HCT116 (cell line): ENCODE measurements around the gene PPAT.

Experiments
- CEBPB ChIP-seq: IDR thresholded peaks from 2 replicates; pipeline ENCODE4 v1.6.1; 2012; ENCODE audit warnings: low read depth
- EZH2 ChIP-seq: fragments of 200-600 bp; sonication (generic); IDR thresholded peaks from 2 replicates; pipeline ENCODE4 v1.6.1; 2017; ENCODE audit warnings: antibody characterized with exemption, mixed run types
- EZH2phosphoT487 ChIP-seq: fragments of 200-600 bp; IDR thresholded peaks from 2 replicates; pipeline ENCODE4 v1.6.1; 2018; ENCODE audit warnings: antibody characterized with exemption, borderline replicate concordance
- FOSL1 ChIP-seq: IDR thresholded peaks from 2 replicates; pipeline ENCODE4 v1.6.1; 2012; ENCODE audit warnings: low read depth
- POLR2A ChIP-seq: IDR thresholded peaks from 2 replicates; pipeline ENCODE4 v1.7.0; 2011; ENCODE audit warnings: borderline replicate concordance; ENCODE audit not compliant: insufficient read depth, insufficient read length; ENCODE audit errors: extremely low read depth
- POLR2AphosphoS5 ChIP-seq: IDR thresholded peaks from 2 replicates; pipeline ENCODE4 v1.6.1; 2011; ENCODE audit warnings: mild to moderate bottlenecking, low read depth, low read length, moderate library complexity
- RAD21 ChIP-seq: IDR thresholded peaks from 2 replicates; pipeline ENCODE4 v1.6.1; 2012; ENCODE audit warnings: low read depth, mild to moderate bottlenecking
- SIN3A ChIP-seq: IDR thresholded peaks from 2 replicates; pipeline ENCODE4 v1.6.1; 2012; ENCODE audit warnings: low read depth
- YY1 ChIP-seq: IDR thresholded peaks from 2 replicates; pipeline ENCODE4 v1.6.1; 2011; ENCODE audit warnings: low read length, low read depth, moderate library complexity, mild to moderate bottlenecking; ENCODE audit not compliant: insufficient replicate concordance; ENCODE audit errors: extremely low read depth
- ZBTB33 ChIP-seq: IDR thresholded peaks from 2 replicates; pipeline ENCODE4 v1.6.1; 2011; ENCODE audit warnings: mild to moderate bottlenecking, low read length, moderate library complexity; ENCODE audit not compliant: insufficient replicate concordance; ENCODE audit errors: extremely low read depth
- ZFX ChIP-seq: fragments of 450-650 bp; IDR thresholded peaks from 2 replicates; pipeline ENCODE4 v1.6.1; 2017
- TF ChIP-seq, protein P1 (sequence below), 3 experiments: fragments of 200-600 bp in 1 of 3; sonication (generic) in 1 of 3; IDR thresholded peaks in 2 of 3; conservative IDR thresholded peaks in 1 of 3; 2 replicates each; pipeline ENCODE4 v1.5.1; 2012 to 2017; ENCODE audit warnings: low read depth in 2 of 3, low read length in 2 of 3, antibody characterized with exemption in 1 of 3, borderline replicate concordance in 1 of 3, control low read depth in 1 of 3, mild to moderate bottlenecking in 1 of 3, mixed read lengths in 1 of 3, mixed run types in 1 of 3, moderate library complexity in 1 of 3; ENCODE audit not compliant: insufficient read depth in 1 of 3
- TF ChIP-seq, protein P2 (sequence below): IDR thresholded peaks from 2 replicates; pipeline ENCODE4 v1.6.1; 2012; ENCODE audit warnings: low read depth
- TF ChIP-seq, protein P3 (sequence below): IDR thresholded peaks from 2 replicates; pipeline ENCODE4 v1.6.1; 2012

DNA sequence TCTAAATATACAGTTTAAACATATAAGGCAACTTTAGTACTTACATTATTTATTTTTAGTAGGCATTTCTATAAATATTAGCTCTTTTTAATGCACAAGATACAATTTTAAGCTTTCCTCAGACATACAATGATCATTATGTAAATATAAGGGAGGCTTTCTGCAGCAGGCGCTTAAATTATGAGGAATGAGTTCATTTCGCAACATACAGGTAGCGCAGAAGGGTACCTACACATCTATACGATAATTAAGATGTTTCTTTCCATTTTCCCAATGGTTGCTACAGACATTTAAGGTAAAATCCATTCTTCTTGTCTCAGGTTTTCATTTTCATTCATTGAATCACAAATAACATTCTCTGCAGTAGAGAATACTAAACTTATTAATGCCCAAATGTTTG is 49.3 kb downstream of the PPAT start:
- TF ChIP-seq, protein P1, sequence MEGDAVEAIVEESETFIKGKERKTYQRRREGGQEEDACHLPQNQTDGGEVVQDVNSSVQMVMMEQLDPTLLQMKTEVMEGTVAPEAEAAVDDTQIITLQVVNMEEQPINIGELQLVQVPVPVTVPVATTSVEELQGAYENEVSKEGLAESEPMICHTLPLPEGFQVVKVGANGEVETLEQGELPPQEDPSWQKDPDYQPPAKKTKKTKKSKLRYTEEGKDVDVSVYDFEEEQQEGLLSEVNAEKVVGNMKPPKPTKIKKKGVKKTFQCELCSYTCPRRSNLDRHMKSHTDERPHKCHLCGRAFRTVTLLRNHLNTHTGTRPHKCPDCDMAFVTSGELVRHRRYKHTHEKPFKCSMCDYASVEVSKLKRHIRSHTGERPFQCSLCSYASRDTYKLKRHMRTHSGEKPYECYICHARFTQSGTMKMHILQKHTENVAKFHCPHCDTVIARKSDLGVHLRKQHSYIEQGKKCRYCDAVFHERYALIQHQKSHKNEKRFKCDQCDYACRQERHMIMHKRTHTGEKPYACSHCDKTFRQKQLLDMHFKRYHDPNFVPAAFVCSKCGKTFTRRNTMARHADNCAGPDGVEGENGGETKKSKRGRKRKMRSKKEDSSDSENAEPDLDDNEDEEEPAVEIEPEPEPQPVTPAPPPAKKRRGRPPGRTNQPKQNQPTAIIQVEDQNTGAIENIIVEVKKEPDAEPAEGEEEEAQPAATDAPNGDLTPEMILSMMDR (IDR thresholded peaks at IDR 0.05 in 2 of 3, conservative IDR thresholded peaks at IDR 0.05 in 1 of 3; ENCODE audit: borderline replicate concordance in 1 of 3, insufficient read depth in 1 of 3, low read depth in 2 of 3, low read length in 2 of 3): no peak
- no peak for TF ChIP-seq POLR2A
- TF ChIP-seq, protein P2, sequence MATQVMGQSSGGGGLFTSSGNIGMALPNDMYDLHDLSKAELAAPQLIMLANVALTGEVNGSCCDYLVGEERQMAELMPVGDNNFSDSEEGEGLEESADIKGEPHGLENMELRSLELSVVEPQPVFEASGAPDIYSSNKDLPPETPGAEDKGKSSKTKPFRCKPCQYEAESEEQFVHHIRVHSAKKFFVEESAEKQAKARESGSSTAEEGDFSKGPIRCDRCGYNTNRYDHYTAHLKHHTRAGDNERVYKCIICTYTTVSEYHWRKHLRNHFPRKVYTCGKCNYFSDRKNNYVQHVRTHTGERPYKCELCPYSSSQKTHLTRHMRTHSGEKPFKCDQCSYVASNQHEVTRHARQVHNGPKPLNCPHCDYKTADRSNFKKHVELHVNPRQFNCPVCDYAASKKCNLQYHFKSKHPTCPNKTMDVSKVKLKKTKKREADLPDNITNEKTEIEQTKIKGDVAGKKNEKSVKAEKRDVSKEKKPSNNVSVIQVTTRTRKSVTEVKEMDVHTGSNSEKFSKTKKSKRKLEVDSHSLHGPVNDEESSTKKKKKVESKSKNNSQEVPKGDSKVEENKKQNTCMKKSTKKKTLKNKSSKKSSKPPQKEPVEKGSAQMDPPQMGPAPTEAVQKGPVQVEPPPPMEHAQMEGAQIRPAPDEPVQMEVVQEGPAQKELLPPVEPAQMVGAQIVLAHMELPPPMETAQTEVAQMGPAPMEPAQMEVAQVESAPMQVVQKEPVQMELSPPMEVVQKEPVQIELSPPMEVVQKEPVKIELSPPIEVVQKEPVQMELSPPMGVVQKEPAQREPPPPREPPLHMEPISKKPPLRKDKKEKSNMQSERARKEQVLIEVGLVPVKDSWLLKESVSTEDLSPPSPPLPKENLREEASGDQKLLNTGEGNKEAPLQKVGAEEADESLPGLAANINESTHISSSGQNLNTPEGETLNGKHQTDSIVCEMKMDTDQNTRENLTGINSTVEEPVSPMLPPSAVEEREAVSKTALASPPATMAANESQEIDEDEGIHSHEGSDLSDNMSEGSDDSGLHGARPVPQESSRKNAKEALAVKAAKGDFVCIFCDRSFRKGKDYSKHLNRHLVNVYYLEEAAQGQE: no peak
- TF ChIP-seq RAD21: no peak
- no peak for TF ChIP-seq EZH2
- no peak for TF ChIP-seq ZBTB33
- TF ChIP-seq EZH2phosphoT487: no peak
- TF ChIP-seq, protein P3, sequence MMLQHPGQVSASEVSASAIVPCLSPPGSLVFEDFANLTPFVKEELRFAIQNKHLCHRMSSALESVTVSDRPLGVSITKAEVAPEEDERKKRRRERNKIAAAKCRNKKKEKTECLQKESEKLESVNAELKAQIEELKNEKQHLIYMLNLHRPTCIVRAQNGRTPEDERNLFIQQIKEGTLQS: no peak
- no peak for TF ChIP-seq POLR2AphosphoS5
- no peak for TF ChIP-seq YY1
- no peak for TF ChIP-seq ZFX
- no peak for TF ChIP-seq SIN3A
- TF ChIP-seq CEBPB: 0 out of 2 replicates have a peak, but pooled peaks have one; percentile 12
- TF ChIP-seq FOSL1: no peak
